ENCODE results near the gene SYT3.
"Not testable (repeated sequence)": the region's sequence is repeated elsewhere in the genome, so short reads cannot be mapped to it uniquely, and the experiment has no call there.

The SYT3 gene

GRCh38 chr19:50607874-50608785 is 31.6 kb downstream of the SYT3 start:
- H3K27me3 ChIP-seq (ENCODE audit: insufficient read depth, poor library complexity, severe bottlenecking), result no peaks in the 10 kb centered on the region
- H3K4me3 ChIP-seq (ENCODE audit: severe bottlenecking), result no peak overlapping the region
- H3K36me3 ChIP-seq (ENCODE audit: low read depth), result no peaks in the 10 kb centered on the region
- DNase-seq (ENCODE audit: low spot score) (peak; percentile 77), ATAC-seq (ENCODE audit: low read depth) (peak; percentile 82)
- no peaks in the 10 kb centered on the region for H3K4me1 ChIP-seq (ENCODE audit: insufficient read depth, poor library complexity, severe bottlenecking)
- peak; percentile 48 for TF ChIP-seq CTCF (IDR thresholded peaks at IDR 0.05; ENCODE audit: poor library complexity, severe bottlenecking)
- no peaks in the 10 kb centered on the region for H3K9me3 ChIP-seq (ENCODE audit: severe bottlenecking)
- no peak overlapping the region for H3K27ac ChIP-seq (ENCODE audit: poor library complexity, severe bottlenecking)

- TF ChIP-seq CTCF (IDR thresholded peaks at IDR 0.05; ENCODE audit: poor library complexity, severe bottlenecking), result no peak
- Histone ChIP-seq H3K4me3 (ENCODE audit: severe bottlenecking) (no peak overlapping the region), H3K36me3 (ENCODE audit: low read depth) (no peaks in the 10 kb centered on the region), H3K27me3 (ENCODE audit: insufficient read depth, poor library complexity, severe bottlenecking) (no peaks in the 10 kb centered on the region), H3K27ac (ENCODE audit: poor library complexity, severe bottlenecking) (no peak overlapping the region), H3K9me3 (ENCODE audit: severe bottlenecking) (no peaks in the 10 kb centered on the region), H3K4me1 (ENCODE audit: insufficient read depth, poor library complexity, severe bottlenecking) (no peaks in the 10 kb centered on the region)
- DNase-seq (ENCODE audit: low spot score), result no peak
- no peak for ATAC-seq (ENCODE audit: low read depth)
These were observed 32.3 kb downstream of the SYT3 start for GRCh38 chr19:50607388-50607787.

- H3K4me3 ChIP-seq (ENCODE audit: severe bottlenecking); H3K27me3 ChIP-seq (ENCODE audit: insufficient read depth, poor library complexity, severe bottlenecking); DNase-seq (ENCODE audit: low spot score); H3K4me1 ChIP-seq (ENCODE audit: insufficient read depth, poor library complexity, severe bottlenecking); H3K9me3 ChIP-seq (ENCODE audit: severe bottlenecking); H3K27ac ChIP-seq (ENCODE audit: poor library complexity, severe bottlenecking); H3K36me3 ChIP-seq (ENCODE audit: low read depth): not testable (repeated sequence)
- TF ChIP-seq CTCF (IDR thresholded peaks at IDR 0.05; ENCODE audit: poor library complexity, severe bottlenecking), result peak; percentile 20
- ATAC-seq (ENCODE audit: low read depth), result peak; percentile 44; the same call in 2 of the 3 replicates
These were observed 33.4 kb downstream of the SYT3 start for GRCh38 chr19:50606059-50606836.

GRCh38 chr19:50604264-50605073 is 35.2 kb downstream of the SYT3 start:
- 0 out of 3 replicates have a peak, but pooled peaks have one; percentile 44 for ATAC-seq (ENCODE audit: low read depth)
- peaks cover 11% of the 10 kb centered on the region for H3K27me3 ChIP-seq (ENCODE audit: insufficient read depth, poor library complexity, severe bottlenecking)

More at GRCh38 chr19:50604264-50605073, 35.2 kb downstream of the SYT3 start:
- H3K4me1 ChIP-seq (ENCODE audit: insufficient read depth, poor library complexity, severe bottlenecking); H3K27ac ChIP-seq (ENCODE audit: poor library complexity, severe bottlenecking); H3K9me3 ChIP-seq (ENCODE audit: severe bottlenecking); H3K4me3 ChIP-seq (ENCODE audit: severe bottlenecking); DNase-seq (ENCODE audit: low spot score); H3K36me3 ChIP-seq (ENCODE audit: low read depth): not testable (repeated sequence)
- peak; percentile 9 for TF ChIP-seq CTCF (IDR thresholded peaks at IDR 0.05; ENCODE audit: poor library complexity, severe bottlenecking)
